Activated effector memory CD4-positive, alpha-beta T cell treated with anti-CD3 and anti-CD28 coated beads, Interleukin-2, amount 50 U/mL, for 16 hours (primary cell): ENCODE measurements around the gene CFAP100.

Experiments
- DNase-seq: peaks from one replicate; pipeline ENCODE4 v3.0.0-alpha.2; 2020

The CFAP100 gene

DNA sequence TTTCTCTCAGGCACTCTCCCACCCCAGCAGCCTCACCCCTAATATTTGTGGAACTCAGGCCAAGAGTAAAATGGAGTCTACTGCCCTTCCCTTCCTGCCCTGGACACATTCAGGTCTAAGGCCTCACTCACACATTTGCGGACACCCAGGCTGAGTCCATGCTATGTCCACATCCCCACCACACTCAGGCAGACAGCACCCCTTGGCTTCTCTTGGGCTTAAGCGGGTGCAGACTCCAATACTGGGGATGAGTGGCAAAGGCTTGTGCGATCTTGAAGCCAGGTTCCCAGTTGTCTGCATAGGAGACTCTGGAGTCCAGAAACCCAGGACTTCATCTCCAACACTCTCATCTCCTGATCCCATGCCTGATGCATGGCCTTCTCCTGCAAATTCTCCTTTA is 17.5 kb upstream of the CFAP100 start:
- DNase-seq, result no peak

DNA sequence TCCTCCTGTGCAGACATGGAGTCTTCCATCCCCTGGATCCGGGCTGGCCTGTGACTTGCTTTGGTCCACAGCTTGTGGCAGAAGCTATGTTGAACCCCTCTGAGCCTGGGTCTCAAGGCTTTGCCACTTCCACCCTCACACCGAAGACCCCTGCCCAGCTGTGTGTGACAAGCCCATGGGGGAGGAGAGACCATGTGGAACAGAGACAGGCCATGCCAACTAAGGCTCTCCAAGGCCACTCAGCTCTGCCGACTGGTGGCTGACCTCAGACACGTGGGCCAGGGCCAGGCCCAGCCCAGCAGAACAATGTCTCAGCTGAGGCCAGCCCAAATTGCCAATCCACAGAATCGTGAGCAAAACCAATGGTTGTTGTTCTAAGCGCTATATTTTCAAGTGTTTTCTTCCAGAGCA is 16.4 kb upstream of the CFAP100 start:
- DNase-seq, result peak; percentile 51

DNA sequence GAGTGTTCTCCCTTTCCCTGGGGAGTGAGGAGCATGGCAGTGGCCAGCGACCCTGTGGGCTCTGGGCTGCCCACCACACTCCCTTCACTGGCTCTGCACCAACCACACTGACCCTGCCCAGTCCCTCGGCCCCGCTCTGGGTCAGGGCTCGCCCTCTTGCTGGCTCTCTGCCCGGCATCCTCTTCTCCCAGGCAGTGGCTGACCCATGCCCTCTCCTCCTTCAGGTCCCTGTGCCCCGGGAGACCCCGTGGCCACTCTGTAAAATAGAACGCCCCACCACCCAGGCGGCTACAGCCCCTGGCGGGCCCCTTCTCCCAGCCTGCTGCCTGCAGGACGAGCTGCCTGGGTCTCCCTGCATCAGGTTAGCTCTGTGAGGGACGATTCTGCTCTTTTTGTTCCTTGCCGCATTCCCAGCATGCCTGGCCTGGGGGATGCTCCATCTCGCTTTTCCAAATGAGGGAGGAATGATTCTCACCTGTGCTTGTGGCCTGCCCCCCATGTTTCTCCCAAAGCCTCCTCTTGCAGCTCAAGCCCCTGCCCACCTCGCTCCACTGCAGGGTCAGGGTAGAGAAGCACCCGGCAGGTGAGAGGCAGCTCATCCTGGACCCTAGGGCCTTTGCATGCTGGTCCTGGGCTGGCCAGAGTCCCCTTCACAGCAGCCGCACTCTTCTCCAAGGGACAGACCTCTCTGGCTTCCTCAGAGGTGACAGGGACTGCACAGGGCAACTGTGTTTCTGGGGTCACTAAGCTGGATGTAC is 14.5 kb upstream of the CFAP100 start:
- DNase-seq, result peak; percentile 47

DNA sequence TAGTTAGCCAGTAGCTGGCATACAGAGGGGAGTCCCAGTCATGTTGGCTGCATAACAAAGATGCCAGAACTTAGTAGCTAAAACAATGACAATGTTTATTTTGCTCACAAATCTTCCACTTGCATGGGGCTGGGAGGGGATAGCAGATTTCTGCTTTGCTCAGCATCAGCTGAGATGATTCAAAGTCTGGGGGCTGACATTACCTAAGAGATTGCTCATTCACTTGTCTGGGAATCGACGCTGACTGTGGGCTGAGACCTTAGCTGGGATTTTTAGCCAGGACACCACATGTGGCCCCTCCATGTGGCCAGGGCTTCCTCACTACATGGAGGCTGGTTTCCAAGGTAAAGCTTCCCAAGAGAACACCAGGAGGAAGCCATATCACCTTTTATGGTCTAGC is 12.7 kb upstream of the CFAP100 start:
- no peak for DNase-seq

DNA sequence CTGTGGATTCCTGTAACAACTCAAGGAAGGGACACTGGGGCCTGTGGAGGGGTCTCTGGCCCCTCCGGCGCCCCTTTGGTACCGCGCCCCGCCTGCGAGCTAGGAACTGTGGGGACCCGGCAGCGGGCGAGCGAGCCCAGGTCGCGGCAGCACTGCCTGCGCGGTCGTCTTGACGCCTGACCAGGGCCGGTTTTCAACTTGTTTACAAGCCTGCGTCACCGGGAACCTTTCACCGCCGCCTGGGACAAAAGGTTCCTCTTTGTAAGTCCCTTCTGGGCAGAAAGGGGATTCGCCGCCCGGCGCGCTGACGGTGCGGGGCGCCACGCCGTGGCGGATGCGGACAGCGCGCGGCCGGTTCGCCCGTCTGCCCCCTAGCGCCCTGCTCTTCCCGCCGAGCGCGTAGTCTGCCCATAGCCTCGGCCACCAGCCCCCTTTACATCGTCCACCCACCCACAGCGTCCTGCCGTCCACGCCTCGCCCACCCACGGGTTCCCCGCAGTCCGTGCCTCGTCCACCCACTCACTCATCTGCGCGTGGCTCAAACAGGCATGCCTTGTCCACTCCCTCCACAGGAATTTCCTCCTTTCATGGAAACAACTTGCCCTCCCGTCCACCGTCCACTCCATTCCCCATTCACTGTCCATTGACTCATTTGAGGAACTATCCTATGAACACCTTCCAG is 5.5 kb upstream of the CFAP100 start:
- DNase-seq, result peak; percentile 65

DNA sequence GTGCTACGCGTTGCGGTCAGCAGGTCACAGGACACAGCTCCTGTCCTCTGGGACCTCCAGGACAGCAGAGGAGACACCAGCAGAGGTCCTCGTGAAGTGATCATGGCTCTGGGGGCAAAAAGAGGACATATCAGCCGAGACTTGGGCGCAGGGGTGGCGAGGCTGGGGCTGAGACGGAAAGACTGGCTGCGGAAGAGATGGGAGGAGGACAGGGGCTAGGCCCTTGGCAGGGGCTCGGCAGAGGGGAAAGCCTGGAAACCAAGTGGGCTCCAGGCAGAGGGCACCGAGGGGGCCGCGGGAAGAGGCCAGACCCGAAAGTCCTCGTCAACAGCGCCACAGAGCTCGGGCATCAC is 4.9 kb upstream of the CFAP100 start:
- peak; percentile 46 for DNase-seq

DNA sequence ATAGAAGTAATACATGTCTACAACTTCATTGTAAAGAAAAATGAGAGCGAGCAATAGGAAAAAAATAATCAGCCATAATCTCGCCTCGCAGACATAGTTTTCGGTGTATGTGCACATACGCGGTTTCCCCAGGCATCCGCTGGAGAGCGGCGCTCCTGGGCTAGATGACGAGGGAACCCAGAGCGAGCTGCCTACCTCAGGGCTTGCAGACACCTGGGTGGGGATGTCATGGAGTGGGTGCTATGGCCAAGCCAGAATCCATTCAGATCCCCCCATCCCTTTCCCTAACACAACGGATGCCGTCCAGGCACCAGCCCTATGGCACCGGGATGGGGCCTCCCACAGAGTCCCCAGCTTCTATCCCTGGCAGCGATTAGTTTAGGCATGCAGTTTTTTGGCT is 4.5 kb upstream of the CFAP100 start:
- peak; percentile 36 for DNase-seq

DNA sequence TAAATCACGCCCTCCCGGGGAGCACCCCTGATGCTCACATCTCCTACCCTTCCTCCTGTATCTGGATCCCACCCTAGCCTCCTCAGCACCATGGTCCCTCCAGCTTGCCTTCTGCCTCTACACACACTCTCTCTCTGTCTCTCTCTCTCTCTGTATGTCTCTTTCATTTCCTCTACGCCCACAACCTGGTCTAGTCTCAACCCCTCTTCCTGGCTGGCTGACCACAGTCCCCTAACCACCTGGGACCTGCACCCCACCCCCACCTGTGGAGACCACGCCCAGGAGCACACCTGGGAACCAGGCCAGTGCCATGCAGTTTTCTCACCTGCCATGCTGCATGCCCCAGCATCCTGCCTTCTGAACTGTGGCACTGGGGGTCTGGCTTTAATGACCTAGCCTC is 4.0 kb upstream of the CFAP100 start:
- DNase-seq, result peak; percentile 41

DNA sequence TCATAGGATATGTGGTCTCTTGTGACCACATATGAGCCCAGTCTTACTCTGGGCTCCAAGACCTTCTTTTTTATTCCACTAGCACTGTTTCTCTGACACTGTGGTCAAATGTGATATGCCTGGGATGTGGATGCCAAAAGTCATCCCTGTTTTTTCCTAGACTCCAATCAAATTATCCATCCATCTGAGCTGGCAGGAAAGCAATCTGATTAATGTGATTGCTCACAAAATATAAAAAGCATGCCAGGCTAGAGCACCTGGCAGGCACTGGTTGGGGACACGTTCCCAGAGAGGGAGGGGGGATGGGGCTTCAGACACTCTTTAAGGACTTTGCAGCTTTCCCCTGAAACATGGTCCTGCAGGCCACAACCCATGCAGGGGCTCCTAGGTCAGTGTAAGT is 3.1 kb upstream of the CFAP100 start:
- DNase-seq, result no peak

DNA sequence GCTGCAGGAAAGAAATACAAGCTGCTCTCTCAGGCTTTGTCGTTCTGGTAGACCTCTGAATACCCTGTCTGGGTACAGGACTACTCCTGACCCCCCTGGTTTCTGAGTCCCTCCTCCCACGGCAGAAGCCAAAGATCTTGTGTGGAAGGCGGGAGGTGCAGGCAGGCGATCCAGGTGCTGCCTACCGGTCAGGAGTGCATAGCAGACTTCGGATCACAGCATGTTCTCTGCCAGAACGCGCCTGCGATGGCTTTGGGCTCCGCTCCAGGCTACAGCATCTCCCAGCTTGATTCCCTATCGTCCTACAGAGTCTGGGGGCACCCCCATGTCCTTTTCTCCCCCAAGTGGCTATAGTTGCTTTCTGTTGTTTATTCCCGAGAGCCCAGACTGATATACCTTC is 2.5 kb upstream of the CFAP100 start:
- no peak for DNase-seq

DNA sequence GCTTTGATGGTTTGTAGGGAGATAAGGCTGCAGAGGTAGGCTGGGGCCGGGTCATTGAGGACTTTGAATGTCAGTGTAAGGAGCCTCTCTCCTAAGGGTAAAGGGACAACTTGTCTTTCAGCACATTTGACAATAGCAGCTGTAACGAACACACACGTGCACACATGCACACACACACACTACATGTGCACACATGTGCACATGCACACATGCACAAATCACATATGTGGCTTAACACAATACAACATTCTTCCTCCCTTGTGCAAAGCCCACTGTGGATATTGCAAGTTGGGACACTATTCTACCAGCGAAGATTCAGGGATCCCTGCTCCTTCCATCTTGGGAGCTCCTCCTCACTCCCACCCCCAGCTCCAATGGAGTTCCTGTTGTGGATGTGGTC is 1.1 kb upstream of the CFAP100 start:
- peak; percentile 10 for DNase-seq

DNA sequence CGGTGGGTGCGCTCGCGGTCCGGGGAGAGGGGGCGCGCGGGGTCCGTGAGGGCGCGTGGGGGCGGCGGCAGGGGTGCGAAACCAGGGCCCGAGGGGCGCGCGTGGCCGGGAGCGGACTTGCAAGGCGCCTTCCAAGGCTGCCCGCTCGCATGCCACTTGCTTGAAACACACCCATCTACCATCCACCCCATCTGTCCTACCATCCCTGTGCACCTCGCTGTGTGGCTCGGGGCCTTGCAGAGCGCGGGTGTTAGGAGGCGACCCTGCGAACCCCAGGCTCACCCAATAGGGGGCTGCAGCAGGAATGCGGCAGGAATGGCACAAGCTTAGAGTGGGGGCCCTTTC is 240 bp downstream of the CFAP100 start:
- peak; percentile 51 for DNase-seq

DNA sequence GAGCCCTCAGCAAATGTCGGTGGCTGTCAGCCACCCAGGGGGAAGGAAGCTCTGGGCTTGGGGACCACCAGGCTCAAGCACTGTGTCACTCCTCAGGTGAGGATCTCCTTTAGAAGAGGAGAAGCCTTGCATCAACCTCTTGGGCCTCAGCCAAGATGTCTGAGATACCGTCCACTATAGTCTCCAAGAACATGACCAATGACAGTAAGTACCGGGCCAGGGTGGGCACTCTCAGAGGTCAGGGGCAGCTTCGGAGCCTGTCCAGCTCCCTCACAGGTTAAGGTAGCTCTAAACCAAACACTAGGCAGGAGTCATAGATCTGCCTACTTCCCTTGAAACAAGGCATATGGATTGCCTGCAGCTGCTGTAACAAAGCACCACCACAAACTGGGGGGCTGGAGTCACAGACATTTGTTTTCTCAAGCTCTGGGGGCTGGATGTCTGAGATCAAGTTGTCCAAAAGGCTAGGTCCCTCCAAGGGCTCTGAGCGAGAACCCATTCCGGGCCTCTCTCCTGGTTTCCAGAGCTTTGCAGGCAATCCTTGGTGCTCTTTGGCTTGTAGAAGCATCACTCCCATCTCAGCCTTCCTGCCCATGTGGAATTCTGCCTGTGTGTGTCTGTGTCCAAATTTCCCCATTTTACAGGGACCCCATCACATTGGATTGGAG is 1.3 kb downstream of the CFAP100 start:
- peak; percentile 25 for DNase-seq

DNA sequence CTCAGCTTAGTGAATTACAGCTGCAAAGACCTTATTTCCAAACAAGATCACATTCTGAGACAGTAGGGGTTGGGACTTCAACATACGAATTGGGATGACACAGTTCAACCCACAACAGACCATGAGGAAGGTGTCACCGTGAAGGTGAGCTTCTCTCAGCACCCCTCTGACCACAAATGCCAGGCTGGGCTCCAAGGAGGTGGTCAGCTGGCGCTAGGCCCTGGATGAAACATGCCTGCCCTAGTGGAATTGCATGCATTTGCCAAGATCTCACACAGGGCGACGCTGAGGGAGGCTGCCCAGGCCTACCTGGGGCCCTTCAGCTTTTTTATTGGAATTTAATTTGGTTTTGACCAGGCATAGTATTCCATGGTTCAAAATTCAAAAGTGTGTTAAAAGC is 1.8 kb downstream of the CFAP100 start:
- DNase-seq, result peak; percentile 36

DNA sequence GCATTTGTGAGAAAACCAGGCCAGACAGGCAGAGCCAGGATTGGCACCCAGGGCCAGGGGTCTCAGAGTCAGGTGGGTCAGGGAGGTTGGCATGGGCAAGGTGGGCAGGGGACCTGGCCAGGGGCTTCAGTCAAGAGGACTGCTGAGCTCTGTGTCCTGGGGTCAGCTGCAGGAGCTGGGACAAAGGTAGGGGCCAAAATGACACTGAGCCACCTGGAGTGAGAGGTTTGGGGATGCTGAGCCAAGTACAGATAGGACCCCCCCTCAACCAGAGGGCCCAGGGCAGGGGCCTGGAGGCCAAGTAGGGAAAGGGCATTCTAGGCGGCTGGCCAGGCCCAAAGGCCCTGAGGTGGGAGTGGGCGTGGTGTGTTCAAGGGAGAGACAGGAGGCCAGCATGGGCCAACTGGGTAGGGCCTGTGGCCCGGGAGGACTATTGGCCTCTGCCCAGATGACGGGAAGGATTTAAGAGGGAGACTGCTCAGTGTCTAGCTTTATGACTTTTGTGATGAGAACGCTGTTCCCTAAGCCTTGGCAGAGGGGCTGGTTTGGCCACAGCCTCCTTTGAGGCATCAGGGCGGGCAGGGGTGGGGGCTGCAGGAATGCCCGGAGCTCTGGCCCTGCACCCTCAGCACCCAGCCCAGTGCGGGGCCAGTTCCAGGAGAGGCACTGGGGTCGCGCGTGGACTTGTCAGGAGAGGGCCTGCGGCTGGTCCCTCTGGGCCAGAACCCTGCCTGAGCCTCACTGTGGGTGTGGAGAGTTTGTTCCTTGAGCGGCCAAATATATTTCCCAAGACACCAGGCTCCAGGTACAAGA is 3.1 kb downstream of the CFAP100 start:
- peak; percentile 55 for DNase-seq

DNA sequence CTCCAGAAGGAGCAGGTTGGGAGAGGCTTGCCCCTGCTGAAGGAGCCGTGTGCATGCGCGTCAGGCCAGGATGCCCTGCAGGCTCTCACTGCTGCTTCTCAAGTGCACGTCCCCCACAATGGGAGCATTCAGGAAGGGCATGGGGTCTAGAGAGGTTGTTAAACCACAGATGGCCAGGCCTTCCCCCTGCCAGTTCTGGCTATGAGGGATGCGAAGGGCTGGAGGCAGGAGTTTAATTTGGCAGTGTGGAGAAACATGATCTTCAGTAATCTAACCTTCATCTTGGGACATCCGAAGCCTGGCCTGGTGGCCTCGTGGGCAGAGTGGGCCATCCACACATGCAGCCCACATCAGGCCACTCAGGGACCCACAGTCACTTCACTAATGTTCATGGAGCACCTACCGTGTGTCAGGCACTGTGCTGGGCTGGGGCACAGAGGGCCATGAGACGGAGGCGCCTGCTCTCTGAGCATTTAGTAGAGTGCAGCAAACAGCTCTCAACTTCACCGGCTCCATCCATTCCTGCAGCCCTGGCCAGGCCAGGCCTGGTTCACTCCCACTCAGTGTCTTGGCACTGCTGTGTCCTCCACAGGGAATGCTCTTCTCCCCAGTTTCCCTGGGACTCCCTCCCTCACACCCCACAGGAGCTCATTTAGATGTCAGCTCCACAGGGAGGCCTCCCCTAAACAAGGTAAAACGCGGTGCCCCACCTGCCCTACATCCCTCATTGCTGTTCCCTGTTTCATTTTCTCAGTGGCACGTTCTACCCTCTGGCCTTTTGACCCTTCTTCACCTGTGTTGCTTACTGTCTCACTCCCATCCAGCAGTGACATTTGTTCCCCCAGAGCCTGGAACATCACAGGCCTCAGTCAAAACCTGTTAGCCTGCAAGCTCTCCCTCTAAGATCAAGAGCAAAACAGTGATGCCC is 4.0 kb downstream of the CFAP100 start:
- DNase-seq, result no peak

DNA sequence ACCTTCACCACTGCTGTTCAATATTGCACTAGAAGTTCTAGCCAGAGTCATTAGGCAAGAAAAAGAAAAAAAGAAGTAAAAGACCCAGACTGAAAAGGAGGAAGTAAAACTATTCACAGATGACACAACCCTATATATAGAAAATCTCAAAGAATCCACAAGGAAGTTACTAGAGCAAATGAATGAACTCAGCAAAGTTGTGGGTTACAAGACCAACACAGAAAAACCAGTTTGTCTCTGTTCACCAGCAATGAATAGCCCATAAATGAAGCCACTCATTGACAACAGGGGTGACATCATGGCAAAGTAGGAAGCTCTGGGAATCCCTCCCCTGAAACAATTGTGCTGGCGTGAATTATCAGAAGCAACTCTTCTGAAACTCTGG is 4.6 kb downstream of the CFAP100 start:
- no peak for DNase-seq

DNA sequence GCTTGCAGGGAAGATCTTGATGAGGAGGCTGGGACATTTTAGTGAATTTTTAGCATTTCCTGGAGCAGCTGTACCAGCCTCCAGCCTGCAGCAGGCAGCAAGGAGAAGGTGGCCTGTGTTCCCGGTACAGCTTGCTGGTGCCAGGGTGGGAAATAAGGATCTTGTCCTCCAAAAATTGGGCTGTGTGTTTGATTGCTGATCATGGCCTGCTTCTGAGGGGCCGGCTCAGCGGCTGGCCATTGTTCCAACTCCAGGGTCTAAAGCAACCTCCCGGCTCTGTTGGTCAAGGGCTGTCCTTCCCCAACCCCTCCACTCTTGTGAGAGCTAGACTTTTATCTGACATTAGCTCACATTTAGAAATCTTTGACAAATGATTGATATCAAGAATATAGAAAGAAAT is 5.0 kb downstream of the CFAP100 start:
- DNase-seq, result no peak

DNA sequence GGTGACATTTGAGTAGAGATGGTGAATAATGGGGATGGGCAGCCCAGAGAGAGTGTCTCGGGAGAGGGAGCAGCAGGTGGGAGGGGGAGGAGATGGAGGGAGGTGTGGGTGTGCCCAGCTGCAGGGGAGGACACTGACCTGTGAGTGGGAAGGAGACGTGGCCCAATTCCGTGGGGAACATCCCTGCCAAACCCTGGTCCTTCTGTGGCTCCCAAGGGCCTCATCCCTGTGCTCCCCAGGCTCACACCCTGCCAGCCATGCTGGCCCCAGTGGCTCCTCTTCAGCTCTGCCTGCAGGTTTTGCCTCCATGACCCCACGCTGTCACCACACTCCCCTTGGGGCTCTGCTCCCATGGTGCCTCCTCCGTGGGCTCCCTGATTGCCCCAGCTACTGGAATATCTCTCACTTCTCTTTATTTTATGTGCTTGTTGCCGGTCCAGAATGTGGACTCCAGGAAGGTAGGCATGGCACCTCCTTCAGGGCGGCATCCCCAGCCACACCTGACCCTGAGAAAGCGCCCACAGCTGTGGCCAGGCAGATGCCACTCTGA is 7.0 kb downstream of the CFAP100 start:
- DNase-seq, result no peak

DNA sequence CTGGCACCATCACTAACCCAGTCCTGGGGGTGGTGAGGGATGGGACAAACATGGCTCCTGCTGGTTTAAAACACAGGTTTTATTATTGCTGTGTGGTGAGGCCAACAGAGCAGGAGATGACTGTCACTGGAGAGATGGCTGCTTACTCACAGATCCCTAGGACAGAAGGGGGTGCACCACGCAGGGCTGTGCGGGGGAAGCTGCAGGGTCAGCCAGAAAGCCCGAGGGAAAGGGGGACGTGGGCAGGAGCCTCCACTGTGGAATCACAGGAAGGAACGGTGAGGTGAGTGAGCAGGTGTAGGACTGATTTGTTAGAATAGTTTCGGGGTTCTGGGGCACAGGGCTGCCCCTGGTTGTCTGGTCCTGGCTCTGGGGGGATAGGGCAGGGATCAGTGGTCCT is 7.5 kb downstream of the CFAP100 start:
- no peak for DNase-seq

DNA sequence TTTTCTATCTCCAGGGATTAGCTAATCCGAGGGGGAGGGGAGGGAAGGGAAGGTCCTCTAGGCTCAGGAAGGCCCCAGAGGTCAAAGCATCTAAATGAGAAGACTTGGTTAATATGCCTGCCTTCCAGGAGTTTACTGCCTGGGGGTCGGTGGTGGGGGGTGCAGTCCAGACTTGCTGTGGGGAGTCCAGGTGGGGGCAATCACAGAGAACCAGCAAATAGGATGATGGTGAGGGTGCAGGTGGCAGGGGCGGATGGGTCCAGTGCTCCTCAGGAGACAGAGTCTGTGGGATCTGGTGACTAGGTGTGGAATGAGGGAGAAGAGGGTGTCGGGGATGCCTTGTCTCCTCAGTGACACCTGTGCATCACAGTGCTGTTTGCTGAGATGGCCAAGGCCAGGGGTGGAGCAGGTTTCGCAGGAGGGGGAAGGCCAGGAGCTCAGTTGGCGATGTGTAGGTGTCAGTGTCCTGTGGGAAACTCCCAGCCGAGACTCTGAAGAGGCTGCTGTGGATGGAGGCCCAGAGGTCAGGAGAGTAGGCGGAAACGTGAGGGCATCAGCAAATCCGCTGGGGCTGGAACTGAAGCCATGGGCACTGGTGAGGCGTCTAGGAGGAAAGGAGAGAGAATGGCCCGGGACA is 8.1 kb downstream of the CFAP100 start:
- no peak for DNase-seq
